NCI-H1436 (cell line): ENCODE data around the gene CIB2.

Experiments used
- DNase-seq: peaks from one replicate; lab custom pipeline; 2025; lab: John Stamatoyannopoulos, UW

Gene CIB2

GRCh38 chr15:78065973-78066946, 65.0 kb downstream of the CIB2 start:
- no peak for DNase-seq

DNA sequence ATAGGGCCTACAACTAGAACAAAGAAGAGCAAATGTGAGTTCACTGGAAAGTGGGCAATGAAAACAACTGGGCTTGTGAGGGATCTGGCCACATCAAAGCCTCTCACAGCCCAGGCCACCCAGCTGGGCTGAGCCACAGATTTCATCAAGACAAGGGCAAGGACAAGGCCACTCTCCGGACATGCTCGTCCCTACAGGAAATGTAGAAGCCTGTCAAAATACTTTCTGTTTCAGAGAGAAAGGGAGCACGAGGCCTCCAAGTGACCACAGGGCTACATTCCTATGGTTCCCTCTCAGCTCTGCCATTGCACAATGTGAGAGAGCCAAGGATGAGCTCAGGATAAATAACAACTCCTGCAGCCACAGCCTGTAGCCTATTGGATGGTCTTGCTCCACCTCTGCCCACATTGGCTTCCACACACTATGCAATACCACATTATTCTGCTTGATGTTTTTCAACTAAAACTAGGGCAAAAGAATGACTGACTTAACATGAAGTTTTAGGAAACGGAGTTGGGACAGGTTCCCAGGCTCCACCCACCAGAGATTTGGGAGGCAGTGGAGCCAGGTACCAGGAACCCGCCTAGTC, 65.9 kb downstream of the CIB2 start:
- no peak for DNase-seq

- no peak for DNase-seq
Observed at GRCh38 chr15:78064544-78064943, 66.7 kb downstream of the CIB2 start.

DNA sequence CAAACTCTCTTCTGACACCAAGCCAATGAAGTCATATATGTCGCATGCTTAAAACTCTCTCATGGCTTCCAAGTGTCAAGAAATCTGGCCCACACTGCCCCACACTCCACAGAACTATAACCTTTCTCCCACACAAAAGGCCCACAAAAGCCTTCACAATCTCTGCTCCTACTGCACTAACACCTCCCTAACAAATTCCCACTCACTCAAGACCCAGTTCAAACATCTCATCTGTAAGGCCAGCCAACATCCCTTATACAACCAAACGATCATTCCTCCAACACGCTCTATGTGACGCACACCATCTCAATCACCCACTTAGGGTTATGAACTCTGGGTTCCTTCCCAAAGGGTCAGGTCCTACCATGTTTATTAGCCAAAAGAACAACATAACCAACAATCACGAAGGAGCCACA, 67.3 kb downstream of the CIB2 start:
- DNase-seq, result no peak

GRCh38 chr15:78063217-78063616, 68.0 kb downstream of the CIB2 start:
- no peak for DNase-seq

DNA sequence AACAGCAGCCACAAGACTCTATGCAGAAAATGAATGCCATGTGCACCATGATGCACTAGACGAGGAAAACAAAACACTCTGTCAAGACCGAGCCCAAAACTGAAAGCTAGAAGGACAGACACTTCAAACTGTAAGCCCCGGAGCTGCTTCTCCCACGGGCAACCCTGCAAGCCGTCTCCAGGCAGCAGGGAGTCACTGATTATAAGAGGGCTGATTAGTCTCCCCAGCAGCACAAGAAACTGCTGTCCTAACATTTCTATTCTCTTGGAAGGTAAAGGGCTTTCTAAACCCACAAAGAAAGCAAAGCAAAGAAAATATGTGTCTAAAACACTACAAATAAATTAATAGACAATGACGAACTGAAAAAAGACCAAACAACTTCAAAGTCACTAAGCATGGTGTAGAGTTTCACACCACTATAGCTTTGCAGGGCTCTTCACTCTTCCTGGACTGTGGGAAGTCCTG, 69.2 kb downstream of the CIB2 start:
- peak; percentile 4 for DNase-seq

DNA sequence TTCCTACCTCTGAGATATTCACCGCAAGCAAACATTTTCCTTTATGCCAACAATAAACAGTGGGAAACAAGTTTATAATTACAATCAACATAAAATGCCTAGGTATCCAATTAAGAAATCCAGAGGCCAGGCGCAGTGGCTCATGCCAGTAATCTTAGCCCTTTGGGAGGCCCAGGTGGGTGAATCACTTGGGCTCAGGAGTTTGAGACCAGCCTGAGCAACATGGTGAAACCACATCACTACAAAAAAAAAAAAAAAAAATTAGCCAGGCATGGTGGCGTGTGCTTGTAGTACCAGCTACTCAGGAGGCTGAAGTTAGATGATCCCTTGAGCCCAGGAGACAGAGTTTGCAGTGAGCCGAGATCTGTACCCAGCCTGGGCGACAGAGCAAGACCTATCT, 71.0 kb downstream of the CIB2 start:
- DNase-seq, result no peak

- DNase-seq, result no peak
Observed at GRCh38 chr15:78059110-78059839, 72.0 kb downstream of the CIB2 start.

- DNase-seq, result no peak
Observed at GRCh38 chr15:78058401-78058935, 72.8 kb downstream of the CIB2 start.

GRCh38 chr15:78057803-78058202, 73.4 kb downstream of the CIB2 start:
- DNase-seq, result no peak

GRCh38 chr15:78056714-78057269, 74.5 kb downstream of the CIB2 start:
- DNase-seq, result no peak

GRCh38 chr15:78055919-78056713, 75.1 kb downstream of the CIB2 start:
- DNase-seq, result no peak

- no peak for DNase-seq
Observed at GRCh38 chr15:78054966-78055365, 76.3 kb downstream of the CIB2 start.
